Nephron progenitor cell (in vitro differentiated cells): ENCODE results near the gene RLF.
"Not testable (repeated sequence)": the region's sequence is repeated elsewhere in the genome, so short reads cannot be mapped to it uniquely, and the experiment has no call there.

Experiments
- DNase-seq: peaks from one replicate; pipeline ENCODE4 v3.0.0; 2021
- H3K27ac Mint-ChIP-seq: 2 replicates; pipeline ENCODE4 v1.8.0; 2021; ENCODE audit warnings: mild to moderate bottlenecking, moderate library complexity, mixed read lengths
- H3K27me3 Mint-ChIP-seq: 2 replicates; pipeline ENCODE4 v1.8.0; 2021; ENCODE audit warnings: mild to moderate bottlenecking, low read depth, mixed read lengths; ENCODE audit not compliant: poor library complexity
- H3K36me3 Mint-ChIP-seq: 2 replicates; pipeline ENCODE4 v1.8.0; 2021; ENCODE audit warnings: low read depth, mixed read lengths
- H3K4me1 Mint-ChIP-seq: 2 replicates; pipeline ENCODE4 v1.8.0; 2021; ENCODE audit warnings: mixed read lengths
- H3K4me3 Mint-ChIP-seq: 2 replicates; pipeline ENCODE4 v1.8.0; 2021; ENCODE audit warnings: mild to moderate bottlenecking, moderate library complexity, mixed read lengths
- H3K9me3 Mint-ChIP-seq: 2 replicates; pipeline ENCODE4 v1.8.0; 2021; ENCODE audit warnings: mild to moderate bottlenecking, moderate library complexity, mixed read lengths
- CTCF ChIP-seq: fragments of 200-600 bp; sonication (generic); IDR thresholded peaks from 2 replicates; pipeline ENCODE4 v1.5.0; 2021; ENCODE audit warnings: antibody characterized with exemption

RLF gene

GRCh38 chr1:40160806-40161124 is 422 bp upstream of the RLF start:
- Mint-ChIP-seq H3K9me3 (no peaks in the 10 kb centered on the region), H3K27me3 (no peaks in the 10 kb centered on the region), H3K4me3 (no peak overlapping the region), H3K36me3 (peaks cover 8% of the 10 kb centered on the region), H3K27ac (peak overlapping the region; percentile 99), H3K4me1 (peaks cover 16% of the 10 kb centered on the region)
- no peak for DNase-seq
- no peak for TF ChIP-seq CTCF

- peaks cover 13% of the 10 kb centered on the region for H3K36me3 Mint-ChIP-seq
- H3K4me3 Mint-ChIP-seq, result no peak overlapping the region
- no peak overlapping the region for H3K27ac Mint-ChIP-seq
- peaks cover 20% of the 10 kb centered on the region for H3K4me1 Mint-ChIP-seq
- H3K27me3 Mint-ChIP-seq, result no peaks in the 10 kb centered on the region
- no peak for DNase-seq
- no peak for TF ChIP-seq CTCF
- no peaks in the 10 kb centered on the region for H3K9me3 Mint-ChIP-seq
These were observed 756 bp downstream of the RLF start for GRCh38 chr1:40161888-40162397.

- Mint-ChIP-seq H3K36me3 (peaks cover 22% of the 10 kb centered on the region), H3K4me3 (no peak overlapping the region), H3K9me3 (no peaks in the 10 kb centered on the region), H3K4me1 (peaks cover 20% of the 10 kb centered on the region), H3K27ac (no peak overlapping the region), H3K27me3 (no peaks in the 10 kb centered on the region)
- DNase-seq, result no peak
- TF ChIP-seq CTCF, result no peak
These were observed 1.7 kb downstream of the RLF start for GRCh38 chr1:40162753-40163441.

- Mint-ChIP-seq H3K27ac (no peak overlapping the region), H3K36me3 (peaks cover 27% of the 10 kb centered on the region)
- TF ChIP-seq CTCF, result no peak
These were observed 6.1 kb downstream of the RLF start for GRCh38 chr1:40167317-40167716.

GRCh38 chr1:40171036-40171435 is 9.8 kb downstream of the RLF start:
- H3K27me3 Mint-ChIP-seq, result no peaks in the 10 kb centered on the region
- no peak for DNase-seq
- no peak overlapping the region for H3K27ac Mint-ChIP-seq
- TF ChIP-seq CTCF, result no peak
- peaks cover 1% of the 10 kb centered on the region for H3K4me1 Mint-ChIP-seq
- H3K9me3 Mint-ChIP-seq, result peaks cover 12% of the 10 kb centered on the region
- peaks cover 28% of the 10 kb centered on the region for H3K36me3 Mint-ChIP-seq
- no peak overlapping the region for H3K4me3 Mint-ChIP-seq

More at GRCh38 chr1:40167317-40167716, 6.1 kb downstream of the RLF start:
- Mint-ChIP-seq H3K9me3 (no peaks in the 10 kb centered on the region), H3K4me1 (peaks cover 13% of the 10 kb centered on the region), H3K27me3 (no peaks in the 10 kb centered on the region), H3K4me3 (no peak overlapping the region)
- DNase-seq, result no peak

- Mint-ChIP-seq H3K9me3 (peaks cover 34% of the 10 kb centered on the region), H3K4me3 (no peak overlapping the region), H3K4me1 (no peaks in the 10 kb centered on the region), H3K27me3 (no peaks in the 10 kb centered on the region), H3K27ac (no peak overlapping the region), H3K36me3 (peaks cover 44% of the 10 kb centered on the region)
- TF ChIP-seq CTCF, result no peak
- no peak for DNase-seq
These were observed 13.6 kb downstream of the RLF start for GRCh38 chr1:40174788-40175187.

- peaks cover 54% of the 10 kb centered on the region for H3K36me3 Mint-ChIP-seq
These were observed 15.8 kb downstream of the RLF start for GRCh38 chr1:40176989-40177388.

More at GRCh38 chr1:40176989-40177388, 15.8 kb downstream of the RLF start:
- peaks cover 34% of the 10 kb centered on the region for H3K9me3 Mint-ChIP-seq
- H3K27ac Mint-ChIP-seq, H3K27me3 Mint-ChIP-seq, H3K4me3 Mint-ChIP-seq, H3K4me1 Mint-ChIP-seq, DNase-seq: not testable (repeated sequence)
